ENCODE data around the gene RCVRN. TPM values are rescaled to one million over a fixed set of nuclear protein-coding genes. Genes with fewer than 3 reads are reported as not detected.

Gene RCVRN
- total and polyA plus RNA-seq, 2 of the 13 experiments (the other 11 are each of a cell fraction or from before 2014, with no cell fraction given): not detected

- BruUV-seq (replicated peaks): no TSS peak
- H3K9ac ChIP-seq (ENCODE audit: insufficient read depth, low read depth, low read length): no peak overlapping the region
- H2AFZ ChIP-seq (ENCODE audit: low read length): no peak overlapping the region
- H3K79me2 ChIP-seq (ENCODE audit: insufficient read depth, low read length): no peaks in the 10 kb centered on the region
- in situ Hi-C loops (cut with HindIII; ENCODE audit: extremely low pct_ligation_motif_present, low pct_unique_long_range_greater_than_20kb): no loop called here
- no peaks in the 10 kb centered on the region for H3K9me3 ChIP-seq (ENCODE audit: low read length)
- TF ChIP-seq TRAFD1 (CRISPR knock-in tag; IDR thresholded peaks at IDR 0.05; ENCODE audit: borderline replicate concordance): no peak
- TF ChIP-seq ZNF724P (CRISPR knock-in tag; IDR thresholded peaks at IDR 0.05; ENCODE audit: borderline replicate concordance): no peak
- TF ChIP-seq ELF4 (CRISPR knock-in tag; IDR thresholded peaks at IDR 0.05; ENCODE audit: borderline replicate concordance): no peak
- no peak for TF ChIP-seq MLX (CRISPR knock-in tag; IDR thresholded peaks at IDR 0.05)
- TF ChIP-seq RNF2 (conservative IDR thresholded peaks at IDR 0.05; ENCODE audit: low read depth): no peak
- no peak for TF ChIP-seq ZMYM3 (CRISPR knock-in tag; IDR thresholded peaks at IDR 0.05)
- TF ChIP-seq ZFP62 (CRISPR knock-in tag; IDR thresholded peaks at IDR 0.05): no peak
- no peak for TF ChIP-seq ETV6 (CRISPR knock-in tag; conservative IDR thresholded peaks at IDR 0.05)
- no peak for TF ChIP-seq ARID3A (IDR thresholded peaks at IDR 0.05; ENCODE audit: low read depth, low read length)
- TF ChIP-seq IKZF1 (IDR thresholded peaks at IDR 0.05): no peak
- no peak for TF ChIP-seq ERF (CRISPR knock-in tag; IDR thresholded peaks at IDR 0.05)
- no peak for TF ChIP-seq ZNF234 (CRISPR knock-in tag; conservative IDR thresholded peaks at IDR 0.05)
- TF ChIP-seq YEATS2 (CRISPR knock-in tag; IDR thresholded peaks at IDR 0.05; ENCODE audit: borderline replicate concordance): no peak
- TF ChIP-seq ZNF747 (CRISPR knock-in tag; IDR thresholded peaks at IDR 0.05; ENCODE audit: borderline replicate concordance): no peak
- TF ChIP-seq ZC3H4 (CRISPR knock-in tag; IDR thresholded peaks at IDR 0.05; ENCODE audit: borderline replicate concordance): no peak
- TF ChIP-seq TCF12 (IDR thresholded peaks at IDR 0.05): no peak
- no peak for TF ChIP-seq TCF12 (CRISPR knock-in tag; IDR thresholded peaks at IDR 0.05)
- no peak for TF ChIP-seq GLI4 (CRISPR knock-in tag; IDR thresholded peaks at IDR 0.05; ENCODE audit: borderline replicate concordance)
- no peak for TF ChIP-seq PAF1 (CRISPR knock-in tag; IDR thresholded peaks at IDR 0.05)
- no peak for TF ChIP-seq MLLT10 (CRISPR knock-in tag; IDR thresholded peaks at IDR 0.05)
- H3K4me3 ChIP-seq (replicated peaks in 1 of 3; ENCODE audit: insufficient read depth in 1 of 3, low read depth in 2 of 3, low read length in 3 of 3): no peak overlapping the region
- H3K36me3 ChIP-seq (replicated peaks in 1 of 2; ENCODE audit: control insufficient read depth in 1 of 2, insufficient read depth in 2 of 2, low read length in 2 of 2): no peaks in the 10 kb centered on the region
- ATAC-seq (no peak), DNase-seq (ENCODE audit: low spot score) (no peak), FAIRE-seq (no peak)
- no peaks in the 10 kb centered on the region for H3K4me1 ChIP-seq (ENCODE audit: insufficient read depth, low read length)
- CTCF ChIA-PET (ENCODE audit: low intra/inter-chr PET ratio, low total read pairs): no interaction called here
- H3K4me2 ChIP-seq (ENCODE audit: low read depth, low read length): no peak overlapping the region
- H3K27ac ChIP-seq (ENCODE audit: extremely low read length, insufficient read depth, low read length): no peak overlapping the region
- POLR2A ChIA-PET: no interaction called here
- 24% methylated on average over 4 of the region's 4 CpGs for WGBS (ENCODE audit: low lambda C conversion rate)
- intact Hi-C loops (cut with micrococcal nuclease; ENCODE audit: unreplicated experiment): no loop called here
- H4K20me1 ChIP-seq (ENCODE audit: insufficient read depth, low read length): no peaks in the 10 kb centered on the region
- no peaks in the 10 kb centered on the region for H3K27me3 ChIP-seq (ENCODE audit: control insufficient read depth in 1 of 2, insufficient read depth in 2 of 2, low read length in 2 of 2)
These were observed 42.1 kb downstream of the RCVRN start for GRCh38 chr17:9862949-9863348.

Data from HepG2 (cell line).